HG03432 (cell line): Measurements from ENCODE around the gene MINDY4.
"Not testable (repeated sequence)": the region's sequence is repeated elsewhere in the genome, so short reads cannot be mapped to it uniquely, and the experiment has no call there.

ENCODE experiments used
- ATAC-seq: cut with Tn5 transposase; IDR thresholded peaks from one replicate; pipeline ENCODE4 v1.9.1; 2021; ENCODE audit warnings: mild to moderate bottlenecking, moderate library complexity; ENCODE audit not compliant: unreplicated experiment

The MINDY4 gene

DNA sequence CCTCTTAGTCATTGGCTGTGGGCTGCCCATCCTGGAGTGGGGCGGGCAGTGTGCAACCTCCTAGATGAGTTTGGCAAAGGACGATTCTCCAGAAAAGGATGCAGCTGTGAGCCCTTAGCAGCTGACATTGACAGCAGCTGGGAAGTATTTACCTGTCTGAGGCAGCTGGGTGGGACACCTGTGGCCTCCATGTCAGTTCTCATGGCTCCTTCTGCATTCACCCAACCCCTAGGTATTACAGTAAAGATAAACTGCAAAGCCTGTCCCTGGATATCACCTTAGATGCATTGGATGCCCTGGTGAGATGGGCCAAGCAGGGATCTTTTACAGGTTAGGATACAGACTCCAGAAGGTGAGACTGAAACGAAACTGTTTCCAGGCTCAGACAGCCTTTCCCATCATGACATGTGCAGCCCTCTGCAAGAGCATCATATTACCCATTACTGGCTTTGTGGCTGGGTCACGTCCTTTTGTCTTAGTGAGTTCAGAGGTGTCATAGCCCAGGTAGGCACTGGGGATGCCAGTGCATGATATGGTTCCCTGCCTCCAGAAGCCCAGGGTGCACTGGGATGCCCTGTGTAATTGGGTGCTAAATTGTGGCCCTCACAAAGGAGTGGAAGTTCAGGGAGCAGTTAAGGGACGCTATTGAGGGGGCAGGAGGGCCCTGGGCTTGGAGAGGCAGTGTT lies 28.9 kb downstream of the MINDY4 start:
- peak; percentile 1 for ATAC-seq

DNA sequence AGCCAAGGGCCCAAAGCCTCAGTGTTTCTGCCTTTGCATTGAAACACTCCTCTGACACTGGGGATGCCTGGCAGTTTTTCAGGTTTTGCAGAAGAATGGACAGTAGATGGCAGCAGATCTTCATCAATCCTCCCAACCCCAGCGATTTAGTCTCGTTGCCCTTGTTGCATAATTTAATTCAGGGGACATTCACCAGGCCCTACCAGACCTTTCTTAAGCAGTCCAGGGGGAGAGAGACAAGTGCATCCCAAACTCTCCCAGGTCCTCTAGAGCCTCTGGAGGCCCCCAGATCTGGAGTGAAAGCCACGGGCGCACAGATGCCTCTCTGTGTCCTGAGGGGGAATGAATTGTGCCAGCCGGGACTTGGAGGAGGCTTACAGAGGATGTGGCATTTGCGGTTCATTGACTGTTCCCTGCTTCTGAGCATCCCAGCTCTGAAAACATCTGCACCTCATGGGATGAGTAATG lies 29.6 kb downstream of the MINDY4 start:
- ATAC-seq, result peak; percentile 24

DNA sequence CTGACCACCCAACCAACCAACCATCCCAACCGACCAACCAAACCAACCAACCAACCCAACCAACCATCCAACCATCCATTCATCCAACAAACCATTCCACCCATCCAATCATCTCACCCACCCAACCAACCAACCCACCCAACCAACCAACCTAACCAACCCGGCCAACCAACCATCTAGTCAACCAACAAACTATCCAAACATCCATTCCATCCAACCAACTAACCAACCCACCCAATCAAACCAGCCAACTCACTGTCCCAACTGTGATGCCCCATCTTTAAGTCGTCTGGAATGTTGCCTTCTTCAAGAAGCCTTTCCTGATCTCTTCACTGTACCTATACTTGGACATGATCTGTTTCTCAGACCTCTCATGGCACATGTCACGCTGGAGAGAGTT lies 31.6 kb downstream of the MINDY4 start:
- no peak for ATAC-seq

DNA sequence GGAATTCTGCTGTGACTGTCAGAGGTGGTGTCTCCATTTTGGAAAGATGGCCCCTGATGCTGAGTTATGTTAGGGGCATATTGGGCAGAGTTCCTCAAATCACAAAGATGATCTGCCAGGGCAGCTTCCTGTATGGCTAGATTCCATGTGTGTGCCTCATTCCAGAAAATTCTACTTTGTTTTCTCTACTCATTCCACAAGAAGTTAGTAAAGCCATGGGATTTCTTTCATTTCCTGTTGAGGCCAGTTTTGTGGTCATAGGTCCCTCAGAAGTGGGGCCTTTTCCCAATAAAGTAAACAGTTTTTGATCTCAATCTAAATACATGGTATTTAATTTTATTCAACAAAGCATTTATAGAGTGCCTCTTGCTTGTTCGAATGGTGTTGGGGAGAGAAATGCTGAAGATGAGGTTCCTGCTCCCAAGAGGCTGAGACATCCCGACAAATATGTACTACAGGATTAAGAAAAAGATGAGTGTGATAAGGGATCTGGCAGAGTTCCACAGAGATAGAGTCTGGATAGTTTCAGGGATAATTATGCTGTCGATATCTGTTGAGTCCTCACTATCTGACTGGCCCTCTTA lies 33.0 kb downstream of the MINDY4 start:
- ATAC-seq, result no peak

DNA sequence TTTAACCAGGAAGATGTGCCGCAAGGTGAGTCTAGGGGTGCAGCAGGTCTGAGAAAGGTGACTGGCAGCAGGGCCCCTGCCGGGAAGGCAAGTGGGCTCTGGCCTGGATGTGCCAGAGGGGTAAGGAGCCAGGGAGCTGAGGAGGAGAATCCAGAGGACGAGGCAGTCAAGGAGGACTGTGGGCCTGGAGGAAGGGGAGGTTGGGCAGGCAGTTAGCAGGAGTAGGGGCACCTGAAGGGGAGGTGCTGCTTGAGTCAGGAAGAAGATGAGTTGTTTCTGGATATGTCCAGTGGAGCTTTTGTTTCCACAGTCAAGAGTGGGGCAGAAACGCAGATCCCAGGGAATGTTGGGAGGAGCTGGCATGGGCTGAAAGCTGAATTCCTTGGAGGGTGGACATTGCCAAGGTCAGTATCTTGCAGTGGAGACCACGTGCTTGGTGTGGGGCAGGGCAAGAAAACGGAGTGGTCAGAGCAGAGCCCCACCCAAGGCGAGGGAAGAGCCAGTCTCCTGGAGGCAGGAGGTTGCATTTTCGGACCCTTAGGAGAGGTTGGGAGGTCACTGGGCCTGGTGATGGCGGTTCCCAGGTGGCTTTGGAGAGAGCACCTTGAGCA lies 34.0 kb downstream of the MINDY4 start:
- no peak for ATAC-seq

DNA sequence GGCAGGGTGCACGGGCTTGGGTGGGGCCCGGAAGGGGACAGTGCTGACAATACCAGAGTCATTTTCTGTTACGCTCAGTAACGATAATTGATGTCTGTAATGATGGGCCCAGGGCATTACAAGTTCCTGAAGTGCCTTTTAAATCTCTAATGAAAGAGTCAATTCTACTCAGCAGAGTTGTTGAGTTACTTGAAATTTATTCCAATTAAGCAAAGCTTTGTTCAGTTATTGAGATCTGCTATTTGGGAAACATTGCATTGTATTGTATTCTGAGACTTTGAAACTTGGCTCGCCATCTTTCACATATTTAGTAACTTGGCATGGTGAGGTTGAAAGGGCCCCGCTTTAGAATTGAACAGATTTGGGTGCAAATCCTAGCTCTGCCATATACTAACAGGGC lies 34.7 kb downstream of the MINDY4 start:
- no peak for ATAC-seq

DNA sequence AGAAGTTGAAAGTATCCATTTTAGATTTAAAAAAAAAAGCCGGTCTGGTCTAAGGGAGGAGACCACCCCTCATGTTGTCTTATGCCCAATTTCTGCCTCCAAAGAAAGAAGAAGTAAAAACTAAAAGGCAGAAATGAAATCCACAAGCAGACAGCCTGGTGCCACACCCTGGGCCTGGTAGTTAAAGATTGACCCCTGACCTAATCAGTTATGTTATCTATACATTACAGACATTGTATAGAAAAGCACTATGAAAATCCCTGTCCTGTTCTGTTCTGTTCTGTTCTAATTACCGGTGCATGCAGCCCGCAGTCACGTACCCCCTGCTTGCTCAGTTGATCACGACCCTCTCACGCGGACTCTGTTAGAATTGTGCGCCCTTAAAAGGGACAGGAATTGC lies 36.3 kb downstream of the MINDY4 start:
- ATAC-seq, result not testable (repeated sequence)

DNA sequence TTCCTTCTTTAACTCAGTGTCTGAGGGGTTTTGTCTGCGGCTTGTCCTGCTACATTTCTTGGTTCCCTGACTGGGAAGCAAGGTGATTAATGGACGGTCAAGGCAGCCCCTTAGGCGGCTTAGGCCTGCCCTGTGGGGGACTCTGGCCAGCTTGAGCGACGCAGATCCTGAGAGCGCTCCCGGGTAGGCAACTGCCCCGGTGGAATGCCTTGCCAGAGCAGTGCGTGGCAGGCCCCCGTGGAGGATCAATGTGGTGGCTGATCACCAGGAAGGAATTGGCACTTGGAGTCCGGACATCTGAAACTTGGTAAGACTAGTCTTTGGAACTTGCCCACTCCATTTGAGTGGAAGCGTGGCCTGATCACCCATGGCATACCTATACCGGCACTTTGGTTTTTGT lies 36.7 kb downstream of the MINDY4 start:
- ATAC-seq, result not testable (repeated sequence)

DNA sequence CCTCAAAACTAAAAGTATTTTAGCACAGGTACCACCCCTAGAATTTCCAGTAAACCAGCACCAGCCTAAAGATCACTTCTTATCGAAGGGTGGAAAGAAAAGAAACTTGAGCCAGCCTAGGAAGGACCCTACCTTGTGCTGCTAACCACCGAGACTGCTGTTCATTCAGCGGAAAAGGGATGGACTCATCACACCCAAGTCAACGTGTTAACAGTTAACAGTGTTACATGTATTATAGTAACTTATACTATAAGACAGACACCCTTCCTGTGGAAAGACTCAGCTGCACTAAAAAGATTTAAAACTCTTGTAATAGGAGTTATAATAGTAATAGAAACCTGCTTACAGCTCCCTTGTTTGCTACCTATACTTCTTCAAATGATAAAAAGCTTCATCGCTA lies 39.8 kb downstream of the MINDY4 start:
- no peak for ATAC-seq

DNA sequence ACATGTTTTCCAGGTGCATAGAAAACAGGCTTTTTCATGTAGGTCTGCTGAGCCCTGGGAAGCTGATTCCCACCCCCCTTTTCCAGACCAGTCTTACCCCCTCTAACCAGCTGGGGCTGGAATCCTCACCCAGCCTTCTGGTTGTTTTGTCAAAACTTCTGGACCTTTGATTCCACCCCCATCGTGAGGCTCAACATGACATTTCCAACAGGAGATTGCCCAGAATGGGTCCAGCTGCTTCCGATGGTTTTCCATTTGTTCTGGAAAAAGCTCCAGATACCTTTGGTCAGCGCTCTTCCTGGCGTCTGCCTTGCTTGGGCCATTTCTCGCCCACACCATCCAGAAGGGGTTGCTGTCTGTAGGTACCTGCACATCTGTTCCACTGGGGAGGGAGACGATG lies 41.5 kb downstream of the MINDY4 start:
- ATAC-seq, result no peak

DNA sequence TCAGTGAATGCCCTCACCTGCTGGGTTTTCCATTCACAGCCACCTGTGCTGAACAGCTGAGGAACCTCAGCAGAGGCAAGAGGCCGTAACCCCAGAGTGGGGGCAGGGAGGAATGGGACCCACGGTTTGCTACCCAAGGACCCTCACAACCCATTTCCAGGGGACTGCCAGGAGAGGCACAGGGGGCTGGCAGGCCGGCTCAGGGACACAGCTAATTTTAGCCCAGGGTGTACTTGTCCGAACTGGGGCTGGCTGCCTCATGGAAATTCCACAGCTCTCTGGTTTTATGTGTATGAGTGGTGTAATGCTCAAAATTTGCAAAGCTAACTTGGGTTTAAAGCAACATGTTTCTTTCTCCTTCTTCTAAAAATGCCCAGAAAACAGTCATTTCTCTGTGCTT lies 42.2 kb downstream of the MINDY4 start:
- ATAC-seq, result no peak

DNA sequence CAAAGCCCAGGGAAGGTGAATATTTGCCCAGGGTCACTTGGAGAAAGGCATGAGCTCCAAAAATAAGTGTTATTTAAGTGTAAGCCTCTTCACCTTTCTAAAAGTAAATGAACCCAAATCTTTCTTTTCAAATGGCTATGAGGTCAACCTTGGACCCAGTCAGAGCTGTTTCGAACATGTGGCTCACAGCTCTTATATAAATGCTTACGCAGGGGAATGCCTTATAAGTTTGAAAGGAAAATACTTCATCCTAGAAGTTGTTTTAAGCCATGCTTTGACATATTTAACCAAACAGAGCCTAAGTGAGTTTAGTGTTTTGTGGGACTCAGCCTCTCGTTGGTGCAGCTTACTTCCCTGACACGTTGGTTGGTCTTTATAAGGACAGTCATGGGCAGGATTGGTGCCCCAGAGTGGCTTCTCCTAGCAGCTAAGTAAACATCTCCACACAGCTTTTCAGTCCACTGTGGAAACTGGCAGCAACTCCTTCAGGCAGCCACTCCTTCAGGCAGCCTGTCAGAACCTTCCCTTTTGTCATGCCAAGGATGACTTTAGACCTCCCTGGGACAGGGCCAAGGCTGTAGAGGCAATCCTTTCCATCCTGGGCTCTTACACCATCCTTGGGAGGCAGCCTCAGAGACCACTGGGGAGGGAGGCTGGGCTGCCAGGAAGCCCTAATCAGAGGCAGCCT lies 43.6 kb downstream of the MINDY4 start:
- no peak for ATAC-seq

DNA sequence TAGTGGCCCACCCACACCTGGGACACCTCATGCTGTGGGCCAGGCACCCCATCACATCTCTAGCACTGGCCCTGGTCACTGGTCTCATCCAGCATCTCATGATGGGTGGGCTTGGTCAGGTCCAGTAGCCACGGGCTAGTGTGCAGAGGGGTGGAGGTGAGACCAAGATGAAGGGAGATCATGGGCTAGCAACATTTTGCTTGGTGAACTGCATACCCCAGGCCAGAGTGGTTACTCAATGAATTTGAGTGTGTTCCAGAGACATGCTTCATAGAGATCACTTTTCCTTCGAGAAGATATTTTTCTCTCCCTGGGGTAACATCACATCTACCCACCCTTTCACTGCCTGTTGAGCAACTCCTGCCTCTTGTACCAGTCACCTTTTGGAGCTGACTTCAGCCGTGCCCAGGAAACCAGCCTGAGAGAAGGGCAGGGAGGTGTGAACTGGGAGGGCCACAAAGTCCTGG lies 44.2 kb downstream of the MINDY4 start:
- ATAC-seq, result no peak

DNA sequence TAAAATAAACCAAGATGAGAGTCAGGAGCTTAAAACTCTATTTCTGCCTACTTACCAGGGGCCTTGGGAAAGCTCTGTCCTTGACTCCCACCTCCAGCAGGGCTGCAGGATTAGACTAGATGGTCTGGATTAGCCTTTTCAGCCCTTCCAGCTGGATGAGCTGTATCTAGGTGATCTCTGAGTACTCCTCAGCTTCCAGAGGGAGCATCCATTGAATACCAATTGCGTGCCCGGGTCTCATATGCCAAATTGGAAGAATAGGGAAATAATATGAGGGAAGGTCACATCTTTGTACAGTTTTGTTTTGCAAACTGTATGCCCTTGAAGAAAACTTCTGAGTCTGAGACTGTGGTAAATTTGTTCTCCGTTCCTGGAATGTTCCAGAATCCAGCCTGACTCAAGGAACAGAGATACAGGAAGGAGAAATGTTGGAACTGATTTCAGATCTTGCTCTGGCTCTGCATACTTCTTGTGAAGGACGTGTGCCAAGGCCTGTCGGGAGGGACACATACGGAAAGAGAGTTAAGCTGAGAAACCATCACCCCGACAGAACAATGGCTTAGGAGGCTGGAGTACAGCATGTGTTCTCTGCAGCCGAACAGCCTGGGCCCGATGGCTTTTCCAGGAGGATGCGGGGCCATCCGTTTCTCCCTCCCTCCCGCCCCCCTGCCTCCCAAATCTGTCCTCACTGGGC lies 44.9 kb downstream of the MINDY4 start:
- ATAC-seq, result no peak

DNA sequence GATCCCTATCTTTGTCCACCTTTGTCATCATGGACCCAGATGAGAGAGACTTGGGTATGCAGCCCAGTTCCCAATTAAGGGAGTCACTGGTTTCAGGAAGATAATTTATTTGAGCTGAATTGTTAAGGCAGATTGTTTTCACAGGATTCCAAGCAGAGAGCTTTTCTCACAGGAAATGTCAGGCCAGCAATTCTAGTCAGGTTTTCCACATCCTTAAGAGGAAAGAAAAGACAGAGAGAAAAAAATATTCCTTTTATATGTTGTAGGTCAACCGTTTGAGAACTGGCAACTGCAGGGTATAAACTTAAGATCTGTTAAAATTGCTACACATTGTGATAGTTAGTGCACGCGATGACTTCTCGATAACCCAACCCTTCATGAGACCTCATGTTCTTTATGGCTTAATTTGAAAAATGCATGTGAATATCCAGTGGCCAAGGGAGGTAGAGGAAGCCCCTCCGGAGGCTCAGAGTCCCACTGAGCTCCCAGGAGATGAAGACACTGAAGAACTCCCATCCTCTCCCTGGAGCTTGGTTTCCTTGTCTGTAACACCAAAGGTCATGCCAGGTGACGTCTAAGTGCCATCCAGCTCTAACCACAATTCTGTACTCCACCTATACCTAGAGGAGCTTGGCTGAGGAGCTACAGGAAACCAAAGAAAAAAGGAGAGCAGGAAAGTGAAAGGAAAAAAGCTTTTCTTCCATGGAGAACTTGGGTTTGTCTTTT lies 45.6 kb downstream of the MINDY4 start:
- no peak for ATAC-seq

DNA sequence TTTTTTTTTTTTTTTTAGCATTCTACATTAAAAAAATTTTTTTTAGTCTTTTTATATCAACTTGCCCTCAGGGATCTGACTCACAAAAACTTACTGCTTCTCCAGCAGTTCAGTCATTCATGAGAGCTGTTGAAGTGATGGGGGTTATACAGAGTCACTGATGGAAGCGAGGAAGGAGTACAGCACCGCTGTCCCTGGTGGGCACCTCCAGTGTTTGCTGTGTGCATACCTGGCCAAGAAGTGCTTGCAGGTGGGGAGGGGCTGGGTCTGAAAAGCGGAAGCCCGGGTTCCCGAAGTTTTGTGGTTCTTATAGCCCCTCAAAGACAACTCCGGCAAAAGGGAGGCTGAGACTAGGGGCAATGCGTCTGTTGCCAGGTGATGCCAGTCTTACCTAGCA lies 46.2 kb downstream of the MINDY4 start:
- ATAC-seq, result no peak

DNA sequence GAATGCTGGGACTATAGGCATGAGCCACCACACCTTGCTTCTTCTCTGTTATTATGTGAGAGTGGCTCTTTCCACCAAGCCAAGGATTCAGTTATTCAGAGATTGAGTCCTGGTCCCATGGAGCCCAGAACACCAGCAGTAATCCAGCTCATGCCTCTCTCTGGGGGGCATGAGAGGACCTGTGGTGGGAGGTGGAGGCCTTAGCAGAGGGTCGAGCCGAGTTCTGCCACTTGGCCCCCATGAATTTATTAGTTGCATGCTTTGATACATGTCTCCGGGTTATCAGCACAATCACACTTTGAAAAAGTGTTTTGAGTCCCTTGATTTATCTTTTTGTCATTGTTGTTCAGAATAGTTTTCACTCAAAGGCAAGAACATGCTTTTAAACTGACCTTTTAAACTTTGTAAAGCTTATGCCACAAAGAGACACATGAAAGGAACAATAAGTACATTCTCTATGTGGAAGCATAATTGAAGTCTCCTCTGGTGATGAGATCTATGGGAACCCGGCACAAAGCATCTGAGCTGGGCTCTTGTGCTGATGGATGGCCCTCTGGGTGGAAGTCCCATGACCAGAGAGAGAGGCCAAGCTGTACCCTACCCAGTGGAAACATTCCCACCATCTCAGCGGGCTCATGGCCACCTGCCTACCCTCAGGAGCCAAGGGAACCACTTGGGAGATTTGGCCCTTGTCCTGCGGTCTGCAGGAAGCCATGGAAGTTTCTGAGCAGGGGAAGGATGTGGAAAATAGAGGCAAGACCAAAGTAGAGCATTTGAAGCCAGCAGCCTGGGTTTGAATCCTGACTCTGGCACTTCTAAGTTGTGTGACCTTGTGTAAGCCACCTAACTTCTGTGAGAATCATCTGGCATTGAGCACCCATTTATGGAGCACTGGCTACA lies 53.9 kb downstream of the MINDY4 start:
- no peak for ATAC-seq

DNA sequence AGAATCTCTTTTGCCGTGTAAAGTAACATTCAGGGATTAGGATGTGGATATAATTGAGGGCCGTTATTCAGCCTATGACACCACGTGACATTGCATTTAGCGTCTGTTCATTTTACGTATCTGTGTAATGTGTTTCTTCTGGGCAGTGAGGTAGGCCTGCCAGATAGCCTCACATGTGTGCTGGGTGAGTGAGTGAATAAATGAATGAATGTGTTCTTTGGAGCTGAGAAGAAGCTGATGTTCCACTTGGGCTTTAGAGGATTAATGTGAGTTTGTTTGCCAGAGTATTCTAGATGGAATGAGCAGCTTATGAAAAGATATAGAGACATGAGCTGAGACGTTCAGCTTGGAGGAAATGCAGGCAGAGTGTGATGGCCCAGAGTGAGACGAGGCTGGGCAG lies 55.0 kb downstream of the MINDY4 start:
- ATAC-seq, result no peak

DNA sequence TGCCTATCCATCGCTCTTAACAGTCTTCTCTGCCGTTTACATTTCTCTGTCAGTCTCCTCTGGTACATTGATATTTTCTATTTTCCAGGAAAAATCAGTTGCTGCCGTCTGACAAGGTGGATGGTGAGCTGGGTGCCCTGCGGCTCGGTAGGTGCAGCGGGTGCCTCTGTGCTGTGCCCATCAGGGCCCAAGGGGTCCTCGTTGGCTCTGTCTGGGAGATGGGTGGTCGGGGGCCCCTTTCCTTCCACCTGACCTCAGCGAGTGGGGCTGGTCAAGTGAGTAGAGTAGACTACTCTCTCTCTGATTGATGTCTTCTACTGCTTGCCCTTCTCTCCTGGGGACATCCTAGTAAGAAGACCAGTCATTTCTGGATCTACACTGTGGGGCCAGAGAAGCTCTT lies 57.4 kb downstream of the MINDY4 start:
- ATAC-seq, result no peak
